HEK293 (cell line): Measurements from ENCODE around the gene DTNA.

Source experiments
- CTCF ChIA-PET: fragments of 350-600 bp; formaldehyde crosslinking; extraction: SDS; loops from one replicate; lab custom pipeline; 2021; ENCODE audit warnings: antibody characterized with exemption; lab: Yijun Ruan, JAX
- POLR2A ChIA-PET: fragments of 300-600 bp; formaldehyde crosslinking; extraction: SDS; loops from one replicate; lab custom pipeline; 2020; ENCODE audit warnings: antibody characterized with exemption, inconsistent platforms; lab: Yijun Ruan, JAX
- H3K27ac ChIP-seq: fragments of 200-500 bp; sonication (Bioruptor generic); 2 replicates; pipeline ENCODE4 v1.5.1; 2014; ENCODE audit warnings: low read depth, low read length, control low read depth, inconsistent platforms; ENCODE audit errors: extremely low read depth
- H3K36me3 ChIP-seq, 2 experiments: fragments of 200-500 bp in 1 of 2; sonication (Bioruptor generic) in 1 of 2; 1 replicate in 1 of 2; 2 replicates in 1 of 2; pipeline ENCODE4 v1.5.1; 2014 to 2017; ENCODE audit warnings: inconsistent platforms in 2 of 2, low read length in 2 of 2; ENCODE audit not compliant: control insufficient read depth in 2 of 2, insufficient read depth in 1 of 2
- H3K4me1 ChIP-seq: fragments of 200-500 bp; sonication (Bioruptor generic); 2 replicates; pipeline ENCODE4 v1.5.1; 2014; ENCODE audit warnings: mild to moderate bottlenecking, low read length, inconsistent platforms; ENCODE audit not compliant: control insufficient read depth, insufficient read depth
- H3K4me3 ChIP-seq: 2 replicates; pipeline ENCODE4 v1.5.1; 2011; ENCODE audit warnings: low read depth, mild to moderate bottlenecking, control low read depth, low read length, moderate library complexity
- H3K9me3 ChIP-seq: fragments of 200-500 bp; sonication (Bioruptor generic); 2 replicates; pipeline ENCODE4 v1.5.1; 2014; ENCODE audit warnings: low read depth, low read length, inconsistent platforms; ENCODE audit not compliant: control insufficient read depth, insufficient read depth
- HOXA7 ChIP-seq: sonication (generic); formaldehyde crosslinking; IDR thresholded peaks from 2 replicates; pipeline ENCODE4 v1.8.1; 2022; ENCODE audit warnings: missing genetic modification reagents, borderline replicate concordance
- HOXD13 ChIP-seq: sonication (generic); formaldehyde crosslinking; IDR thresholded peaks from 2 replicates; pipeline ENCODE4 v1.8.0; 2022; ENCODE audit warnings: missing genetic modification reagents, borderline replicate concordance
- KLF1 ChIP-seq: fragments of 450-650 bp; formaldehyde crosslinking; IDR thresholded peaks from 2 replicates; pipeline ENCODE4 v1.5.1; 2016; ENCODE audit warnings: missing biosample characterization, missing genetic modification characterization
- KLF16 ChIP-seq: fragments of 450-650 bp; formaldehyde crosslinking; IDR thresholded peaks from 2 replicates; pipeline ENCODE4 v1.5.1; 2017; ENCODE audit warnings: missing biosample characterization, missing genetic modification characterization
- REST ChIP-seq: fragments of 450-650 bp; formaldehyde crosslinking; IDR thresholded peaks from 2 replicates; pipeline ENCODE4 v1.5.1; 2016; ENCODE audit warnings: missing biosample characterization, missing genetic modification characterization
- TCF7L2 ChIP-seq: IDR thresholded peaks from 2 replicates; pipeline ENCODE4 v1.6.1; 2011; ENCODE audit warnings: low read depth, mild to moderate bottlenecking, inconsistent platforms, low read length, moderate library complexity, borderline replicate concordance
- ZBTB8A ChIP-seq: fragments of 450-650 bp; formaldehyde crosslinking; IDR thresholded peaks from 2 replicates; pipeline ENCODE4 v1.5.1; 2016; ENCODE audit warnings: missing biosample characterization, missing genetic modification characterization
- ZFHX2 ChIP-seq: fragments of 450-650 bp; formaldehyde crosslinking; conservative IDR thresholded peaks from 2 replicates; pipeline ENCODE4 v1.5.1; 2016; ENCODE audit warnings: missing biosample characterization, missing genetic modification characterization
- ZFP3 ChIP-seq: fragments of 450-650 bp; formaldehyde crosslinking; IDR thresholded peaks from 2 replicates; pipeline ENCODE4 v1.5.1; 2016; ENCODE audit warnings: low read depth, missing biosample characterization, missing genetic modification characterization
- ZNF121 ChIP-seq: fragments of 450-650 bp; formaldehyde crosslinking; IDR thresholded peaks from 2 replicates; pipeline ENCODE4 v1.5.1; 2016; ENCODE audit warnings: missing biosample characterization, missing genetic modification characterization
- ZNF155 ChIP-seq: fragments of 450-650 bp; formaldehyde crosslinking; IDR thresholded peaks from 2 replicates; pipeline ENCODE4 v1.5.1; 2016; ENCODE audit warnings: missing biosample characterization, missing genetic modification characterization
- ZNF174 ChIP-seq: fragments of 450-650 bp; formaldehyde crosslinking; IDR thresholded peaks from 2 replicates; pipeline ENCODE4 v1.5.0; 2017; ENCODE audit warnings: missing biosample characterization, mild to moderate bottlenecking, missing genetic modification characterization
- ZNF423 ChIP-seq: fragments of 450-650 bp; formaldehyde crosslinking; IDR thresholded peaks from 2 replicates; pipeline ENCODE4 v1.5.1; 2016; ENCODE audit warnings: missing biosample characterization, missing genetic modification characterization
- ZNF518A ChIP-seq: fragments of 450-650 bp; formaldehyde crosslinking; conservative IDR thresholded peaks from 2 replicates; pipeline ENCODE4 v1.5.1; 2016; ENCODE audit warnings: low read depth, missing biosample characterization, missing genetic modification characterization
- ZNF580 ChIP-seq: fragments of 450-650 bp; formaldehyde crosslinking; IDR thresholded peaks from 2 replicates; pipeline ENCODE4 v1.5.1; 2016; ENCODE audit warnings: missing biosample characterization, missing genetic modification characterization
- ZNF610 ChIP-seq: fragments of 450-650 bp; formaldehyde crosslinking; IDR thresholded peaks from 2 replicates; pipeline ENCODE4 v1.5.1; 2016; ENCODE audit warnings: missing biosample characterization, missing genetic modification characterization, borderline replicate concordance
- ZNF654 ChIP-seq: fragments of 450-650 bp; formaldehyde crosslinking; IDR thresholded peaks from 2 replicates; pipeline ENCODE4 v1.5.1; 2016; ENCODE audit warnings: low read depth, missing biosample characterization, missing genetic modification characterization
- ZNF785 ChIP-seq: fragments of 450-650 bp; formaldehyde crosslinking; IDR thresholded peaks from 2 replicates; pipeline ENCODE4 v1.5.1; 2016; ENCODE audit warnings: missing biosample characterization, missing genetic modification characterization
- ZNF792 ChIP-seq: fragments of 450-650 bp; formaldehyde crosslinking; IDR thresholded peaks from 2 replicates; pipeline ENCODE4 v1.5.1; 2016; ENCODE audit warnings: missing biosample characterization, missing genetic modification characterization

The DTNA gene

GRCh38 chr18:34923911-34924310, 213.8 kb downstream of the DTNA start:
- CTCF ChIA-PET = interaction anchor here (0.6 to 0.7 kb wide), 3 partner anchors 7 to 457 kb away, joined by 3 to 5 read pairs (median 4); no protein-coding TSS in a partner anchor
- Histone ChIP-seq H3K9me3 (no peaks in the 10 kb centered on the region), H3K4me3 (no peak overlapping the region), H3K4me1 (no peaks in the 10 kb centered on the region), H3K36me3 (no peaks in the 10 kb centered on the region), H3K27ac (no peak overlapping the region)
- POLR2A ChIA-PET = no interaction called here
- TF ChIP-seq ZNF518A (tag by site-specific recombination) = no peak
- no peak for TF ChIP-seq ZNF423 (tag by site-specific recombination)
- no peak for TF ChIP-seq ZNF174 (tag by site-specific recombination)
- no peak for TF ChIP-seq HOXD13
- TF ChIP-seq ZNF155 (tag by site-specific recombination) = no peak
- TF ChIP-seq KLF1 = no peak
- no peak for TF ChIP-seq ZNF792 (tag by site-specific recombination)
- TF ChIP-seq ZFHX2 (tag by site-specific recombination) = no peak
- TF ChIP-seq ZNF610 (tag by site-specific recombination) = no peak
- TF ChIP-seq ZBTB8A (tag by site-specific recombination) = no peak
- no peak for TF ChIP-seq KLF16 (tag by site-specific recombination)
- no peak for TF ChIP-seq HOXA7 (CRISPR knock-in tag)
- TF ChIP-seq ZNF580 = no peak
- TF ChIP-seq TCF7L2 = no peak
- no peak for TF ChIP-seq ZNF121 (tag by site-specific recombination)
- TF ChIP-seq ZNF785 (tag by site-specific recombination) = no peak
- TF ChIP-seq REST (tag by site-specific recombination) = no peak
- TF ChIP-seq ZNF654 (tag by site-specific recombination) = no peak

GRCh38 chr18:34926683-34927082, 216.6 kb downstream of the DTNA start:
- no peaks in the 10 kb centered on the region for H3K36me3 ChIP-seq
- CTCF ChIA-PET = no interaction called here
- no peak for TF ChIP-seq ZFP3 (tag by site-specific recombination)
- H3K27ac ChIP-seq = no peak overlapping the region
- no peaks in the 10 kb centered on the region for H3K4me1 ChIP-seq
- H3K9me3 ChIP-seq = no peaks in the 10 kb centered on the region
- POLR2A ChIA-PET = no interaction called here
- H3K4me3 ChIP-seq = no peak overlapping the region
